ENCODE data around the gene MIS18A.

GRCh38 chr21:32256873-32257620 is 21.8 kb downstream of the MIS18A start:
- no peak for TF ChIP-seq CTCF (conservative IDR thresholded peaks at IDR 0.05 in 1 of 2, IDR thresholded peaks at IDR 0.05 in 1 of 2; ENCODE audit: low read depth in 1 of 2, low read length in 2 of 2)
- no peak for TF ChIP-seq EZH2 (IDR thresholded peaks at IDR 0.05; ENCODE audit: low read length, missing control alignments)

Measured in fibroblast of lung (primary cell).